ENCODE results near the gene GOLGA8Q. TPM values are rescaled to one million over a fixed set of nuclear protein-coding genes. Genes with fewer than 3 reads are reported as not detected.

The GOLGA8Q gene, protein sequence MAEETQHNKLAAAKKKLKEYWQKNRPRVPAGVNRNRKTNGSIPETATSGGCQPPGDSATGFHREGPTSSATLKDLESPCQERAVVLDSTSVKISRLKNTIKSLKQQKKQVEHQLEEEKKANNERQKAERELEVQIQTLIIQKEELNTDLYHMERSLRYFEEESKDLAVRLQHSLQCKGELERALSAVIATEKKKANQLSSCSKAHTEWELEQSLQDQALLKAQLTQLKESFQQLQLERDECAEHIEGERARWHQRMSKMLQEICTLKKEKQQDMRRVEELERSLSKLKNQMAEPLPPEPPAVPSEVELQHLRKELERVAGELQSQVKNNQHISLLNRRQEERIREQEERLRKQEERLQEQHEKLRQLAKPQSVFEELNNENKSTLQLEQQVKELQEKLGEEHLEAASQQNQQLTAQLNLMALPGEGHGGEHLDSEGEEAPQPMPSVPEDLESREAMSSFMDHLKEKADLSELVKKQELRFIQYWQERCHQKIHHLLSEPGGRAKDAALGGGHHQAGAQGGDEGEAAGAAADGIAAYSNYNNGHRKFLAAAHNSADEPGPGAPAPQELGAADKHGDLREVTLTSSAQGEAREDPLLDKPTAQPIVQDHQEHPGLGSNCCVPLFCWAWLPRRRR
- total RNA-seq: 1.7 and 2.0 TPM in 2 replicates

DNA sequence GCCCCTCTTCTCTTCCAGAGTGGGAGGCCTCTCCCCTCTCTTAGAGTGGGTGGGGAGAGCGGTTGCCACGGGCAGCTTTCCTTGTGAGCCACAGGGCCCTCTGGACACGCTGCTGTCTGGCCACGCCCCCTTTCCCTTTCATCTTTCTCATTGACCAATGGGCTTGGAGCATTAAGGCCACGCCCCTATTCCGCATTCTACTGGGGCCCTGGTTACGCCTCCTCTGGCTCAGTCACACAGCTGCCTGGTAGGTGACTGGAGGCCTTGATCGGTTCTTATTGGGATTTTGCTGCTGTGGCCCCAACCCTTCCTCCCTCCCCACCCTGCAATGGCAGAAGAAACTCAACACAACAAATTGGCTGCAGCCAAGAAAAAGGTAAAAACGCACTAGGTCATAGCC is at the start of gene GOLGA8Q:
TSS of gene GOLGA8Q (plus strand) at position 301 of the 400 bp plus-strand sequence. CDS start at position 329, 28 bp downstream.

DNA sequence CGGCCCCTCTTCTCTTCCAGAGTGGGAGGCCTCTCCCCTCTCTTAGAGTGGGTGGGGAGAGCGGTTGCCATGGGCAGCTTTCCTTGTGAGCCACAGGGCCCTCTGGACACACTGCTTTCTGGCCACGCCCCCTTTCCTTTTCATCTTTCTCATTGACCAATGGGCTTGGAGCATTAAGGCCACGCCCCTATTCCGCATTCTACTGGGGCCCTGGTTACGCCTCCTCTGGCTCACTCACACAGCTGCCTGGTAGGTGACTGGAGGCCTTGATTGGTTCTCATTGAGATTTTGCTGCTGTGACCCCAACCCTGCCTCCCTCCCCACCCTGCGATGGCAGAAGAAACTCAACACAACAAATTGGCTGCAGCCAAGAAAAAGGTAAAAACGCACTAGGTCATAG is 51.9 kb downstream of the GOLGA8Q start, which contains the start of gene GOLGA8H:
TSS of gene GOLGA8H (plus strand) at position 233 of the 400 bp plus-strand sequence. CDS start at position 331, 98 bp downstream.

Other genes starting within 250 kb of the GOLGA8Q start
- gene CHRFAM7A, start 158.5 kb upstream of the GOLGA8Q start, total RNA-seq: 2.5 and 6.1 TPM in 2 replicates
- gene GOLGA8R, start 137.8 kb upstream of the GOLGA8Q start, total RNA-seq: 3.4 and 3.6 TPM in 2 replicates
- 1.1 and 1.8 TPM in 2 replicates for gene GOLGA8H, start 52.0 kb downstream of the GOLGA8Q start, total RNA-seq